Right ventricle myocardium superior (tissue), 1 donor: ENCODE results near the gene NDUFB11. TPM values are rescaled to one million over a fixed set of nuclear protein-coding genes. Genes with fewer than 3 reads are reported as not detected.

ENCODE experiments used
- ATAC-seq: fragments of 200-7000 bp; cut with Tn5 transposase; one replicate; pipeline ENCODE4 v1.9.1; 2020; ENCODE audit warnings: mild to moderate bottlenecking; ENCODE audit not compliant: poor library complexity
- DNase-seq: peaks from one replicate; pipeline ENCODE4 v3.0.0-alpha.2; 2020
- intact Hi-C: fragments of 100-400 bp; cut with DNase I; formaldehyde crosslinking; loops from one replicate; pipeline ENCODE4 v1.11.2; 2022
- total RNA-seq: library from RNA; stranded (reverse); fragmentation: NEBNext Ultra II Directional; extraction: Animal tissue kit (Norgen Biotek cat#: 25700); gene quantifications from one replicate; pipeline ENCODE4 v1.2.1, GENCODE V29; 2021
- donor health status: DM: no; HTN: yes; CAD: no; lungs with severe emphysema.

NDUFB11 gene
- total RNA-seq, 1 donor from 2014 or later = 196 TPM

DNA sequence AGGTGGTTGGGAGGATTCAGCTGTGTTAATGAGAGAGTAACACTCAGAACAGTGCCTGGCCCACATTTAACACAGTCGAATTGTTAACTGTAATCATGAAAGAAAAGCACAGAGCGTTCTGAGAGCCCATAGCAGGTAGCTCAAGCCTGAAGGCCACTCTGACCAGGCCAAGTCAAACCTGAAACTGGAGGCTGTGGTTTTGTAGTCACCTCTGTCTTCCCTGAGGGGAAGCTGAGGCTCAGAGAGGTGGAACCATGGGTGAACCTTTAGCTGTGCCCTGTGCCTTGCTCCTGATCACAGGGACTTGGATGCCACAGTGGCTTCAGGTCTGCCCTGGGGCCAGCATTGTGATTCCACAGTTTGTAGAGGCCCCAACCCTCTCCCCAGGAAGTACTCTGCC lies 32.6 kb upstream of the NDUFB11 start:
- intact Hi-C loops = no loop called here
- DNase-seq = no peak
- ATAC-seq = no peak

DNA sequence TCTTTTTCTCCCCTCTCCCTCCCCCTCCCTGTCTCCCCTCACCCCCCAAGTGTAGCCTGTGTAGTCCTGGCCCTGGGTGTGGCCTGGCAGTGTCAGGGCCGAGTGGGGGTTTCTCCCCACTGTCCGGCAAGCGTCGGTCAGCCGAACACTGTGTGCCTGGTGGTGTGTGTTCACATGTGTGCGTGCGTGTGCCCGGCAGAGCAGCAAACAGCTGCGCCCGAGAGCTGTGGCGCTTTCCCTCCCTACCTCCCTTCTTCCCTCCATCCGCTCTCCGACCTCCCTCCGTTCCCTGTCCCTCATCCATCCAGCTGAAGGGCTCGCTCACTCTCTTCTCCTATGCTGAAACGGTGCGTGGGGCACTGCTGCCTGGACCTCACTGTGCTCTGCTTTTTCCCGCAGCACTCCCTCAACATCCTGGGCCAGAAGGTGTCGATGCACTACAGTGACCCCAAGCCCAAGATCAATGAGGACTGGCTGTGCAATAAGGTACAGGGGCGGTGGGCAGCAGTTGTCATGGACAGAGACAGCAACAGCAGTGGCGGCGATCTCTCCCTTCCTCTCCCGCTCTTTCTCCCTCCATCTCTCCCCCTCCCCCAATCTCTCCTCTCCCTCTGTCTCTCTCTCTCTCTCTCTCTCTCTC lies 31.7 kb upstream of the NDUFB11 start:
- no peak for ATAC-seq
- no peak for DNase-seq
- intact Hi-C loops = no loop called here

- DNase-seq (no peak), ATAC-seq (no peak)
- intact Hi-C loops = no loop called here
Measured at GRCh38 chrX:47175588-47175980, 31.1 kb upstream of the NDUFB11 start.

GRCh38 chrX:47174846-47175587 lies 30.5 kb upstream of the NDUFB11 start:
- DNase-seq = no peak
- intact Hi-C loops = no loop called here
- ATAC-seq = no peak

- ATAC-seq (no peak), DNase-seq (no peak)
- intact Hi-C loops = no loop called here
Measured at GRCh38 chrX:47174376-47174775, 29.9 kb upstream of the NDUFB11 start.

GRCh38 chrX:47172971-47173792 lies 28.7 kb upstream of the NDUFB11 start:
- intact Hi-C loops = no loop called here
- ATAC-seq (no peak), DNase-seq (no peak)

DNA sequence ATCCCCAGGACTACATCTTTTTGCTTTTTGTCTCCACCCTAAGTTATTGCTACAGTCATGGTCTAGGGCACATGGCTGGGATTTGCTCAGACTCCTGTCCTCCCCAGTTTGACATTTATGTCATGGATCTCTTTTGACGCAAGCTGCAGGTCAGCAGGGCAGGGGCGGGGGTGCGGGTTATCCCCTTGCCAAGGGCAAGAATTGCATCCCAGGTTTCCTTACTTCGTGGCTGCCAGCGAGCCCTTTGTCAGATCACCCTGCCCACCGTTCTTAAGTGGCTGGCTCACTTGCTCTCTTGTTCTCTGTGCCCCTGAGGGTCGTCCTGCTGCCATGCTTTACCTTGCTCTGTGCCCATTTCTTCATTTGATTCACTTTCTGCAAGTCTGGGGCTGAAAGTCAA lies 28.0 kb upstream of the NDUFB11 start:
- DNase-seq = no peak
- ATAC-seq = no peak
- intact Hi-C loops = no loop called here

GRCh38 chrX:47171996-47172395 lies 27.5 kb upstream of the NDUFB11 start:
- ATAC-seq = no peak
- intact Hi-C loops = no loop called here

DNA sequence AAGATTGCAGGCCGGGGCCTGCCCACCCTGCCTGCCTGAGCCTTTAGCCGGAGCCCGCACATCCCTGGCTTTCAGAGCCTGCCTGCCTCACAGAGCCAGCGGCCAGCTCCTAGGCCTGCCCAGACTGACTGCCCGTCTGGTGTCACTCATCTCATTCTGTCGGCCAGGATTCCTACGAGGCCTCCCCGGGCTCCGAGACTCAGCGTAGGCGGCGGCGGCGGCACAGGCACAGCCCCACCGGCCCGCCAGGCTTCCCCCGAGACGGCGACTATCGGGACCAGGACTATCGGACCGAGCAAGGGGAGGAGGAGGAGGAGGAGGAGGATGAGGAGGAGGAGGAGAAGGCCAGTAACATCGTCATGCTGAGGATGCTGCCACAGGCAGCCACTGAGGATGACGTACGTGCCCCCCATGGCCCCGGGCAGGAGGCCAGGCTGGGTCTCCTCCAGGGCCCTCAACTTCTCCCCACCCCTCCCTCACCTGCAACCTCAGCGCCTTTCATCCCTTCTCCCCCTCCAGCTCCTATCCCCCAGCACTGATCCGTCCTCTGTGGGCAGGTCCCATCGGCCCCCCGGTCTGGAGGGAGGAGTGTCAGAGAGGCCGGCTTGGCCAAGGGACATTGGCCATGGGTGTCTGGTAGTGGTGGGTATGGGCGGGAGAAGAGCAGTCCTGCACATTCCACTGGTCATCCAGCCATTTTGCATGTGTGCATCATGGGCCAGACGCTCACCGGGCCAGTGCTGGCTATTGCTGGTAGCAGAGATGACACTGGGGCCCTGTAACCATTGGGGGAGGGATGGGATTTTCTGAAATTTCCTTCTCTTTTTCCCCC lies 26.6 kb upstream of the NDUFB11 start:
- ATAC-seq = no peak
- DNase-seq = no peak
- intact Hi-C loops = no loop called here

More at GRCh38 chrX:47171996-47172395, 27.5 kb upstream of the NDUFB11 start:
- DNase-seq = no peak

DNA sequence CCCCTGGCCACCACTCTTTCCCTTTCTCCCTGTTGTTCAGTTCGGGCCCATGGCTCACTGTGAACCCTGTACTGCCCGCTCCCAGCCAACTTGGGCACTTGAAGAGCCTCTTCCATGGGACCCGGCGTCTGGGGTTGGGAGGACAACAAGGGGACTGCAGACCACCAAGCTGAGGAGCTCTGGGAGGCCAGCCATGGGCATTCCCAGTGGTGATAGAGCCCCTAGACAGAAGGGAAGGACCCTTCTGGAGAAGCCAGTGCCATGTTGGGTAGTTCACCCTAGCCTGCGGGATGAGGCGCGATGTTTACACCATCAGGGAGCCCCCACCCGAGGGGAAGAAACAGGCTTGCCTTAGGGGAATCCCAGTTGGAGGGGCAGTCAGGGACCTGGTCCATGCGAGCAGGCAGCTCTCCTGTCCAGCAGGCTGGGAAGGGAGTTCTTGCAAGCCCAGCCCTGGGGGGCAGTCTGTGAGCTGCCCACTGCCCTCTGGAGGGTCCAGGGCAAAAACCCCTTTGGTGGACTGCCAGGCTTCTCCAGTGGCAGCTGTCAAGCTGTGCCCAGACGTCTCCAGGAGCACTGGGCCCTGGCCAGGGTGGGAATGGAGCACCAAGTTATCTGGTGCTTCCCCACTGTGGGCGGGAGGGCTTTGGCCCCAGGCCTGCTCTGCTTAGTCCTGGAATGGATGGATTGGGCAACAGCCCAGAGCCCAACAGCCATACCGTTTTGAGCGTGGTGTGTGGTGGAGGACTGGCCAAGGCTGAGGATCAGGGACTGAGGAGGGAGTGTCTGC lies 25.4 kb upstream of the NDUFB11 start:
- intact Hi-C loops = no loop called here
- ATAC-seq = peak; percentile 86
- DNase-seq = peak; percentile 71

DNA sequence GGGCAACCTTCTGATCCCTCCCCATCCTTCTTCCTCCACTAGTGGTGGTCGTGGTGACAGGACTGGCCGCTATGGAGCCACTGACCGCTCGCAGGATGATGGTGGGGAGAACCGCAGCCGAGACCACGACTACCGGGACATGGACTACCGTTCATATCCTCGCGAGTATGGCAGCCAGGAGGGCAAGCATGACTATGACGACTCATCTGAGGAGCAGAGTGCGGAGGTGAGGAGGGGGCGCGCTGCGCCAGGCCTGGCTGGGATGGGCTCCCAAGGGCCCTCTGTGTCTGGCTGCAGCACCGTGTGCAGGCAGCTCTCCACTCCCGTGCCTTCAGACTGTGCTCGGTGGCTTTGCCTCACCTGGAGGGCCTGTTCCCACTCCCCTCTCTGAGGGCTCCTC lies 24.8 kb upstream of the NDUFB11 start:
- no peak for ATAC-seq
- no peak for DNase-seq
- intact Hi-C loops = no loop called here

GRCh38 chrX:47168495-47169073 lies 24.1 kb upstream of the NDUFB11 start:
- no peak for ATAC-seq
- no peak for DNase-seq
- intact Hi-C loops = no loop called here

DNA sequence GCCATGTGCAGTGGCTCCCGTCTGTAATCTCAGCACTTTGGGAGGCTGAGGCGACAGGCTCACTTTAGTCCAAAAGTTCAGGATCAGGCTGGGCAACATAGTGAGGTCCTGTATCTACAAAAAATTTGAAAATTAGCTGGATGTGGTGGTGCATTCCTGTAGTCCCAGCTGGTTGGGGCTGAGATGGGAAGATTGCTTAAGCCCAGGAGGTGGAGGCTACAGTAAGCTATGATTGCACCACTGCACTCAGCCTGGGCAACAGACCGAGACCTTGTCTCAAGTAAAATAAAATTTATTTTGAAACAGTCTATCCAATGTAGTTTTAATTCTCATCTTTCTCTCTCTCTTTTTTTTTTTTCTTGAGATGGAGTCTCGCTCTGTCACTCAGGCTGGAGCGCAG lies 21.6 kb upstream of the NDUFB11 start:
- intact Hi-C loops = no loop called here
- ATAC-seq (no peak), DNase-seq (no peak)

DNA sequence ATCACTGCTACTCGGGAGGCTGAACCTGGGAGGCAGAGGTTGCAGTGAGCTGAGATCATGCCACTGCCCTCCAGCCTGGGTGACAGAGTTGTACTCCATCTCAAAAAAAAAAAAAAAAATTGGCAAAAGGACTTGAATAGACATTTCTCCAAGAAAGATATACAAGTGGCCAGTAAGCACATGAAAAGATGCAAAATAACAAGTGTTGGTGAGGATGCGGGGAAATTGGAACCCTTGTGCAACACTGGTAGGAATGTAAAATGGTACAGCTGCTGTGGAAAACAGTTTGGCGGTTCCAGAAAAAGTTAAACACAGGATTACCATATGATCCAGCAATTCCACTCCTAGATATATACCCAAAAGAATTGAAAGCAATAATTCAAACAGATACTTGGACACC lies 19.9 kb upstream of the NDUFB11 start:
- ATAC-seq (no peak), DNase-seq (no peak)
- intact Hi-C loops = no loop called here

GRCh38 chrX:47162927-47163583 lies 18.6 kb upstream of the NDUFB11 start:
- DNase-seq (no peak), ATAC-seq (no peak)
- intact Hi-C loops = no loop called here

- DNase-seq (no peak), ATAC-seq (no peak)
- intact Hi-C loops = no loop called here
Measured at GRCh38 chrX:47160781-47161180, 16.3 kb upstream of the NDUFB11 start.

DNA sequence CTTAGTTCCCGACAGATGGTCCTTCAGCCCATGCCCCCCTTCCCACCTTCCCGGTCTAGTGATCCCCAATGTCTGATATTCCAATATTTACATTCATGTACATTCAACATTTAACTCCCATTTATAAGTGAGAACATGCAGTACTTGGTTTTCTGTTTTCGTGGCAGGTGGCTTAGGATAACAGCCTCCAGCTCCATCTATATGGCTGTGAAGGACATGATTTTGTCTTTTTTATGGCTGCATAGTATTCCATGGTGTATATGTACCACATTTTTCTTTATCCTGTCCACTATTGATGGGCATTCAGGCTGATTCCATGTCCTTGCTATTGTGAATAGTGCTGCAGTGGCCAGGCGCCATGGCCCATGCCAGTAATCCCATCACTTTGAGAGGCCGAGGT lies 14.3 kb upstream of the NDUFB11 start:
- intact Hi-C loops = no loop called here
- DNase-seq (no peak), ATAC-seq (no peak)
